Natural killer cell (primary cell): Measurements from ENCODE around the gene ATG13. TPM values are rescaled to one million over a fixed set of nuclear protein-coding genes. Genes with fewer than 3 reads are reported as not detected.

ENCODE experiments used
- ATAC-seq, 3 donors: fragments of 150-1000 bp in 2 of 3; fragments of 200-7000 bp in 1 of 3; cut with Tn5 transposase; 1 replicate in 1 of 3; 2 replicates in 2 of 3; pipeline ENCODE4 v1.10.0; 2021; ENCODE audit warnings: mild to moderate bottlenecking in 2 of 3, moderate library complexity in 2 of 3
- DNase-seq, 2 donors: peaks; one replicate each; pipeline versions ENCODE4 v3.0.0 to v3.0.0-alpha.2; 2013 to 2021; ENCODE audit warnings: mixed read lengths in 1 of 2
- H3K27ac ChIP-seq: one replicate; pipeline ENCODE4 v1.5.1; 2013; ENCODE audit warnings: mild to moderate bottlenecking, low read length
- H3K27me3 ChIP-seq: one replicate; pipeline ENCODE4 v1.6.1; 2013; ENCODE audit warnings: low read length; ENCODE audit not compliant: control insufficient read depth, insufficient read depth
- H3K36me3 ChIP-seq: one replicate; pipeline ENCODE4 v1.6.1; 2013; ENCODE audit warnings: low read length; ENCODE audit not compliant: control insufficient read depth, insufficient read depth
- H3K4me1 ChIP-seq: one replicate; pipeline ENCODE4 v1.6.1; 2013; ENCODE audit warnings: low read length; ENCODE audit not compliant: control insufficient read depth, insufficient read depth
- H3K4me3 ChIP-seq: one replicate; pipeline ENCODE4 v1.5.1; 2013; ENCODE audit warnings: low read length
- H3K9me3 ChIP-seq: one replicate; pipeline ENCODE4 v1.6.1; 2013; ENCODE audit warnings: low read length; ENCODE audit not compliant: control insufficient read depth, insufficient read depth
- H3K27ac Mint-ChIP-seq, 2 donors: one replicate each; pipeline ENCODE4 v1.8.0; 2022; ENCODE audit warnings: mild to moderate bottlenecking in 2 of 2, mixed read lengths in 2 of 2, moderate library complexity in 1 of 2
- H3K27me3 Mint-ChIP-seq, 2 donors: one replicate each; pipeline ENCODE4 v1.8.0; 2022; ENCODE audit warnings: low read depth in 2 of 2, mixed read lengths in 2 of 2
- H3K36me3 Mint-ChIP-seq: one replicate; pipeline ENCODE4 v1.8.0; 2022; ENCODE audit warnings: mixed read lengths
- H3K4me1 Mint-ChIP-seq, 2 donors: one replicate each; pipeline ENCODE4 v1.8.0; 2022; ENCODE audit warnings: mixed read lengths in 2 of 2
- H3K4me3 Mint-ChIP-seq: one replicate; pipeline ENCODE4 v1.8.0; 2022; ENCODE audit warnings: mild to moderate bottlenecking, moderate library complexity, mixed read lengths
- H3K9me3 Mint-ChIP-seq, 2 donors: one replicate each; pipeline ENCODE4 v1.8.0; 2022; ENCODE audit warnings: mixed read lengths in 2 of 2
- WGBS: methylation state at CpG from one replicate; pipeline ENCODE4 v1.1.7; 2013; ENCODE audit warnings: missing lambda C conversion rate; ENCODE audit not compliant: insufficient coverage; 5-methylcytosine and 5-hydroxymethylcytosine counted together
- intact Hi-C: fragments of 100-400 bp; cut with micrococcal nuclease; formaldehyde crosslinking; loops from one replicate; pipeline ENCODE4 v1.14.2; 2022
- total RNA-seq, 4 donors: library from RNA; stranded (reverse); fragments of 120-200 nt in 1 of 4; gene quantifications; one replicate each; pipeline versions ENCODE4 v1.2.3 to v1.2.4, GENCODE V29; 2013 to 2022
- TF ChIP-seq, protein P1 (sequence below): fragments of 200-600 bp; IDR thresholded peaks from one replicate; pipeline ENCODE4 v1.8.0; 2022; ENCODE audit warnings: antibody characterized with exemption

Gene ATG13
- total RNA-seq, 3 donors from 2014 or later (not counting 1 experiment from before 2014, with no cell fraction given), result 125 to 137 (median 132) TPM

DNA sequence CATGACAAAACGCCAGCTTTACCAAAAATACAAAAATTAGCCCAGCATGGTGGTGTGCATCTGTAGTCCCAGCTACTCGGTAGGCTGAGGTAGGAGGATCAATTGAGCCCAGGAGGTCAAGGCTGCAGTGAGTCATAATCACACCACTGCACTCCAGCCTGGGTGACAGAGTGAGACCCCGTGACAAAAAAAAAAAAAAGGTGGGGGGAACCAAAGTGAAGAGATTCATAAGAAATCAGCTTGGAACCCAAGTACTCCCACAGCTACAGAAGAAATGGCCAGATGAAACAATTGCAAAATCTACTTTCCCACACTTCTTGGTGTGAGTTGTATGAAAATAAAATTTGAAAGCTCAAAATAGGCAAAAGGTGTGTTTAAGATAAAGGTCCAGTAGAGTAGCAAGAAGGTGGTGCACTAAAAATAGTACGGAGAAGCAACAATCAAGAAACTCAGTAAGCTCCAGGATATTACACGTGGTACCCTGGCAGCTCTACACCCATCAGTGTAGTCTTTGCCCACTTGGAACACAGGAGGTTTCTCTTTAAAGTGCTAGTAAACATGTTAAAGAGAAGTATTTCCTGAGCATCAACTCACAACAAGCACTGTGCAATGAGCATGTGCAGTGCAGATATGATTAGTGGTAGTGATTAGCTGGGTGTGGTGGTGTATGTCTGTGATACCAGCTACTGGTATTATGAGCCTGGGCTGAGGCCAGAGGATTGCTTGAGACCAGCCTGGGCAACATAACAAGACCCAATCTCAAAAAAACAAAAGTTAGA, 5.6 kb upstream of the ATG13 start:
- H3K9me3 ChIP-seq, result no peaks in the 10 kb centered on the region
- H3K36me3 ChIP-seq, result no peaks in the 10 kb centered on the region
- ATAC-seq, result peak; percentile 2 to 42 (median 26)
- no peak for DNase-seq
- H3K27me3 ChIP-seq, result no peaks in the 10 kb centered on the region
- no peak overlapping the region for H3K27ac ChIP-seq
- Mint-ChIP-seq H3K4me3 (no peak overlapping the region), H3K27me3 (no peaks in the 10 kb centered on the region), H3K27ac (peak overlapping the region; percentile 9 to 68), H3K9me3 (no peaks in the 10 kb centered on the region), H3K4me1 (peaks cover 20 to 30% of the 10 kb centered on the region in 2 donors), H3K36me3 (no peaks in the 10 kb centered on the region)
- TF ChIP-seq, protein P1, sequence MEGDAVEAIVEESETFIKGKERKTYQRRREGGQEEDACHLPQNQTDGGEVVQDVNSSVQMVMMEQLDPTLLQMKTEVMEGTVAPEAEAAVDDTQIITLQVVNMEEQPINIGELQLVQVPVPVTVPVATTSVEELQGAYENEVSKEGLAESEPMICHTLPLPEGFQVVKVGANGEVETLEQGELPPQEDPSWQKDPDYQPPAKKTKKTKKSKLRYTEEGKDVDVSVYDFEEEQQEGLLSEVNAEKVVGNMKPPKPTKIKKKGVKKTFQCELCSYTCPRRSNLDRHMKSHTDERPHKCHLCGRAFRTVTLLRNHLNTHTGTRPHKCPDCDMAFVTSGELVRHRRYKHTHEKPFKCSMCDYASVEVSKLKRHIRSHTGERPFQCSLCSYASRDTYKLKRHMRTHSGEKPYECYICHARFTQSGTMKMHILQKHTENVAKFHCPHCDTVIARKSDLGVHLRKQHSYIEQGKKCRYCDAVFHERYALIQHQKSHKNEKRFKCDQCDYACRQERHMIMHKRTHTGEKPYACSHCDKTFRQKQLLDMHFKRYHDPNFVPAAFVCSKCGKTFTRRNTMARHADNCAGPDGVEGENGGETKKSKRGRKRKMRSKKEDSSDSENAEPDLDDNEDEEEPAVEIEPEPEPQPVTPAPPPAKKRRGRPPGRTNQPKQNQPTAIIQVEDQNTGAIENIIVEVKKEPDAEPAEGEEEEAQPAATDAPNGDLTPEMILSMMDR, result no peak
- no peak overlapping the region for H3K4me3 ChIP-seq
- WGBS, result 72% methylated on average over 5 of the region's 5 CpGs
- intact Hi-C loops, result loop anchor here (10.0 kb wide), 1 partner anchor 63 kb away; no protein-coding TSS in a partner anchor
- no peaks in the 10 kb centered on the region for H3K4me1 ChIP-seq

DNA sequence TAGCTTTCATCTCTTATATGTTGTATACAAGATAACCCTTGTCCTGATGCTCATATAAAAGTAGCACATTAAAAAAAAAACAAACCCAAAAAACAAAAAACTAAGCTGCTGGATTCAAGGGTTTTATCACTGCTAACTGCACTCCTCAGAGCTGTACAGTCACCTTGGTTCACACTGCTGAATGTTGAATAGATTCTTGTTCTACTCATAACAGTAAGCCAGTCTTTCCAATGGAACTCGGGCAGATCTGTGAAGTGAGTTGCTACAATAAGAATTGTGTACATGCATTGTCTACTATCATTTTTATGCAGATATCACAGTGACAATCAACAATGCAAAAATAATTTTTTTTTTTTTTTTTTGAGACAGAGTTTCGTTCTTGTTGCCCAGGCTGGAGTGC, 5.0 kb upstream of the ATG13 start:
- H3K4me1 Mint-ChIP-seq, result peaks cover 20 to 31% of the 10 kb centered on the region in 2 donors
- no peak overlapping the region for H3K4me3 ChIP-seq
- H3K9me3 ChIP-seq, result no peaks in the 10 kb centered on the region
- no peaks in the 10 kb centered on the region for H3K27me3 Mint-ChIP-seq
- no peaks in the 10 kb centered on the region for H3K27me3 ChIP-seq
- ATAC-seq, result no peak
- intact Hi-C loops, result loop anchor here (10.0 kb wide), 1 partner anchor 62 kb away; no protein-coding TSS in a partner anchor
- peak overlapping the region; percentile 9 to 68 for H3K27ac Mint-ChIP-seq
- H3K4me3 Mint-ChIP-seq, result no peak overlapping the region
- H3K36me3 ChIP-seq, result no peaks in the 10 kb centered on the region
- no peaks in the 10 kb centered on the region for H3K9me3 Mint-ChIP-seq
- TF ChIP-seq, protein P1, result no peak
- no peaks in the 10 kb centered on the region for H3K4me1 ChIP-seq
- 100% methylated on average over 2 of the region's 2 CpGs for WGBS
- H3K36me3 Mint-ChIP-seq, result no peaks in the 10 kb centered on the region
- no peak for DNase-seq
- H3K27ac ChIP-seq, result no peak overlapping the region

DNA sequence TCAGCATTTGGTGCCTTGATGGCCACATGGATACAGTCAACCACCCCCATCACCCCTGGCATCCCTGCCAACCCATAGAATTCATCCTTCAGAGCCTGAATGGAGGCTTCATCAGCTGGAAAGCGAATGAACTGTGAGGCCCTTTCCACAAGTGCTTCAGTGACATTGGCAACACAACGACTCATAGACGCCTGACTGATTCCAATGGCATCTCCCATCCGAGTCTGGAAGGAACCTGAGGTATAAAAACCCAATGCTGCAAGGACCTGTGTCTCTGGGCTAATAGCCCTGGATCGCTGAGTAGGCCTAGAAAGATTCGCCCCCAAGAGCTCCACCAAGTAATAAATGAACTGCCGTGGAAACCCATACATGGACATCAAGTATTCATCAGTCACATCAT, 1.6 kb upstream of the ATG13 start:
- H3K9me3 Mint-ChIP-seq, result no peaks in the 10 kb centered on the region
- Histone ChIP-seq H3K4me3 (no peak overlapping the region), H3K27ac (no peak overlapping the region), H3K27me3 (no peaks in the 10 kb centered on the region), H3K4me1 (peaks cover 20% of the 10 kb centered on the region), H3K36me3 (no peaks in the 10 kb centered on the region), H3K9me3 (no peaks in the 10 kb centered on the region)
- peak overlapping the region; percentile 99 for H3K4me3 Mint-ChIP-seq
- peaks cover 32 to 41% of the 10 kb centered on the region in 2 donors for H3K4me1 Mint-ChIP-seq
- intact Hi-C loops, result loop anchor here (5.0 to 10.0 kb wide), 2 partner anchors 59 to 268 kb away; partner anchors contain the start of gene DGKZ
- H3K27me3 Mint-ChIP-seq, result no peaks in the 10 kb centered on the region
- H3K27ac Mint-ChIP-seq, result peak overlapping the region in 1 of 2 donors; percentile 99
- 96% methylated on average over 7 of the region's 7 CpGs for WGBS
- no peaks in the 10 kb centered on the region for H3K36me3 Mint-ChIP-seq
- DNase-seq (no peak), ATAC-seq (no peak)
- TF ChIP-seq, protein P1, result no peak
